Fibroblast of skin of back (primary cell): Measurements from ENCODE around the gene SYT14. TPM values are rescaled to one million over a fixed set of nuclear protein-coding genes. Genes with fewer than 3 reads are reported as not detected.
"Not testable (repeated sequence)": the region's sequence is repeated elsewhere in the genome, so short reads cannot be mapped to it uniquely, and the experiment has no call there.

Source experiments
- DNase-seq: peaks from one replicate; pipeline ENCODE4 v3.0.0-alpha.2; 2013
- polyA plus RNA-seq, 2 experiments: library from polyadenylated mRNA; unstranded; fragments of 120-200 nt; gene quantifications; one replicate each; pipeline ENCODE4 v1.2.1, GENCODE V29; 2013; ENCODE audit not compliant: insufficient read length in 2 of 2

Gene SYT14
- 0.37 TPM for polyA plus RNA-seq (2013, experiment 1 of 2; ENCODE audit: insufficient read length)
- polyA plus RNA-seq (2013, experiment 2 of 2; ENCODE audit: insufficient read length): 0.35 TPM

DNA sequence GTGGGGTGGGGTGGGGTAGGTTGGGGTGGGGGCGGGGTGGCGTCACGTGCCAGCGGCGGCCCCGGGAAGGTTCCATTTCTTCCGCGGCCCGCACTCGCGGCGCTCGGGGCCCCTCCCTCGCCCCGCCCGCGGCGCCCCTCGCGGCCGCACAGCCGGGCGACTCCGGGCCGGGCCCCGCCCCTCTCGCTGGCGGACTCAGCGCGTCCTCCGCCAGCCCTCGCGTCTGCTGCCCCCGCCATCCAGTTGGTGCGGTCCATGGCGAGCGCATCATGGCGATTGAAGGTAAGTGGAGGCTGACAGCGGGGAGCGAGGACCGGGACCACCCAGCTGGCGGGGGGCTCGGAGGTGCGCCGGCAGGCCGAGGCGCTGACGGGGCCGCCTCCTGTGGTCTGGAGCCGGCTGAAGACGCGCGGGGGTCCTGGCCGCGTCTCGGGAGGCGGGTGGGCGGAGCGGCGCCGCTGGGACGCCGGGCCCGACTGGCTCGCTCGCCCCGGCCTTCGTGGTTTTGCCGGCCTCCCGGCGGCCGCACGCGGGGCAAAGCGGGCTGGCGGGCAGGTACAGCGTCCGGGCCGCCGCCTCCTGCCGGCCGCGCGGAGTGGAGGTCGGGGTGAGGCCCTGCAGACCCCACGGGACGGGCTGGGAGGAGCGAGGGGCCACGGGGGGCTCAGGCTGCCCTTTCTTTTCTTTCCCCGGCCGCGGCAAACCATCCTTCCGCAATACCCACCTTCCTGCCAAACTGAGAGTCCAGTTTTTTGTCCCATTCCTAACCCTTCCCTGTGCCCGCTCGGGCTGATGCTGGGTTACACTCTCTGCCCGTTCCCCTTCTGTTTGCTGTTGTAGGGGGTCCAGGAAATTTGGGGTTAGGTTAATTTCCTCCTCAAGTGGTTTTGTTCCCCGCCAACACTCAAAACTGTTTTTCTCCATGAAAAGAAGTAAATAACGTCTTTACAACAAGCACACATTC lies at the start of gene SYT14:
TSS of gene SYT14 (plus strand) at position 222 of the 964 bp plus-strand sequence. CDS start at position 270, 48 bp downstream.
- peak; percentile 63 for DNase-seq

- DNase-seq: not testable (repeated sequence)
Measured at GRCh38 chr1:209888291-209889076, 49.5 kb upstream of the SYT14 start.

GRCh38 chr1:209889077-209889418 lies 49.0 kb upstream of the SYT14 start:
- DNase-seq: no peak

DNA sequence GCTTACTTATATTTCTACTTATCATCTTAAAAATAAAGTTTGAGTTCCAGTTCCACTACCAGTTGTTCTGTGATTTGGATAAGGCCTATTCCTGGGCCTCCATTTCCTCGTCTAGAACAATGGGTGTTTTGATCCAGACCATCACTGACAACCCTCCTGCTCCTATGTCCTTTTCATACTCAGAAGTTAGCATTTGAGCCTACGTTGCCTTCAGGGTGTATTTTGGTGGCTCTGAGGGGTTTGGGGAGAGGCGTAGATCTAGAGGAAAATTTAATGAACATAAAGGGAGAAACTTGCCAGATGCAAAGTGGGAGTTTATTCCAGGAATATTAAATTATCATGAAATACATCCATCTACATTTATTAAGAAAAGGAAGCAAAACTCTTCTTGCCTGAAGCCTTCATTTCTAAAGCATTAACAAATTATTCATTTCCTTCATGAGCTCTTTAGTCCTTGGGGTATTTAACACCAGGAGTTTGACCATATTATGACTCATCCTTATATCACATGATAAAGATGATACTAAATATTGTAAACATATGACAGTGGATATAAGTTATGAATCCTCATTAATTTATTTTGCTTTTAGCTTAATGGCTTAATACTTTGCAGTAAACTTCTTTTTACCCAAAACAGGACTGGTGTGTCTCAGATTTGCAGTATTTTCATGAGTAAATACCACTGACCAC lies 47.2 kb upstream of the SYT14 start:
- peak; percentile 71 for DNase-seq

- no peak for DNase-seq
Measured at GRCh38 chr1:209893751-209894150, 44.3 kb upstream of the SYT14 start.

DNA sequence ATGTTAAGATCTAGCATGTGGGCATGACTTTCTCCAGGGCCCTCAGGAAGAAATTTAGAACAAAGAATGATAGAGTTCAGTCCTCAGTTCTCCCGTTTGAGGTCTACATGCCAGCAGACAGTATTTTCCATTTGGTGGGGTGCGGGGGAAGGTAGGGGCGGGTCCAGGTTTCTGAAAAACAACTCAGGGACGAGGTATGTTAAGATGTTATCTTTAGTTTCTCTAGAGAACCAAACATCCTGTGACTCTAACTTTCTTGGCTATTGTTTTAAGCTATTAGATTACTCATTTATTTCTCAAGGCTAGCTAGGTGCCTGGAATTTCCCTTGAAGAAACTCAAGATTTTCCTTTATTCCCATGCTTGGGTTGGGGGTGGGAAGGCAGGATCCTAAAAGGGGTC lies 42.3 kb upstream of the SYT14 start:
- DNase-seq: peak; percentile 82

DNA sequence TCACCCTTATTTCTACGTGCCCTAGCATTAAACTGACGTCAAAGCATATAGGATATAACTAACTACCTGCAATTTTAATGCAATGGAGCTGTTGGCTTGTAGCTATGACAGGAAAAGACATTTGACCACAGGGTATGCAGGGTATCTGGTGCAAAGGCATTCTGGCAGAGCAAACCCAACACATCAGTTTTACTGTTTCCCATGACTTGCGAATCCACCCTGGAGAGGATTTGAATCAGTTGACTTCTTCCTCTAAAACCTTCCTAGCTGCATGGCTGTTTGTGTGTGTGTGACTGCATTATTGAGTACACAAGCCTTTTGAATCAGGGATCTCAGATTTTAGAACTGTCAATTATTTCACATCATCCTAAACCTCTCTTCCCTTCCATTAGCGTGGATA lies 41.7 kb upstream of the SYT14 start:
- peak; percentile 51 for DNase-seq

DNA sequence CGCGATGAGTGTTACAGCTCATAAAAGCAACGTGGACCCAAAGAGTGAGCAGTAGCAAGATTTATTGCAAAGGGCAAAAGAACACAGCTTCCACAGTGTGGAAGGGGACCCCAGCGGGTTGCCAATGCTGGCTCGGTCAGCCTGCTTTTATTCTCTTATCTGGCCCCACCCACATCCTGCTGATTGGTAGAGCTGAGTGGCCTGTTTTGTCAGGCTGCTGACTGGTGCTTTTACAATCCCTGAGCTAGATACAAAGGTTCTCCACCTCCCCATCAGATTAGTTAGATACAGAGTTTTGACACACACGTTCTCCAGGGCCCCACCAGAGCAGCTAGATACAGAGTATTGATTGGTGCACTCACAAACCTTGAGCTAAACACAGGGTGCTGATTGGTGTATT lies 39.7 kb upstream of the SYT14 start:
- not testable (repeated sequence) for DNase-seq

- not testable (repeated sequence) for DNase-seq
Measured at GRCh38 chr1:209898851-209899250, 39.2 kb upstream of the SYT14 start.

- DNase-seq: no peak
Measured at GRCh38 chr1:209899948-209900347, 38.1 kb upstream of the SYT14 start.

DNA sequence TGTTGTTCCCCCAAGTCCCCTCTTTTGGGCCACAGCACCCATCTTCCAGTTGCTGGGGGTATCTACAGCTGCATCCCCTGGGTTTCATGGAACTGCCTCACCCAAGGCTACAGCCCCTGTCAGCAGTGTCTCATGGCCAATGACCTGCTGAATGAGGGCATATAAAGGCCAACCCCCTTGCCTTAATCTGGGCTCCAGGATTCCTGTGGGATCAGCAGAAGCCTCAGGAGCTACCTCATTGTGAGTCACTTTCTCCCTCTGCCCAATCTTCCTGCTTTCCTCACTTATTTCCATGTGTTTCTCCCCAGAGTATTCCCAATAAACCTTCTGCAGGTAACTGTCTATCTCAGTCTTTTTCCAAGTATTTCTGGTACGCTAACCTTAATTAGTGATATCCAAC lies 37.3 kb upstream of the SYT14 start:
- peak; percentile 87 for DNase-seq

- no peak for DNase-seq
Measured at GRCh38 chr1:209901211-209901610, 36.8 kb upstream of the SYT14 start.

- not testable (repeated sequence) for DNase-seq
Measured at GRCh38 chr1:209904774-209905173, 33.2 kb upstream of the SYT14 start.

DNA sequence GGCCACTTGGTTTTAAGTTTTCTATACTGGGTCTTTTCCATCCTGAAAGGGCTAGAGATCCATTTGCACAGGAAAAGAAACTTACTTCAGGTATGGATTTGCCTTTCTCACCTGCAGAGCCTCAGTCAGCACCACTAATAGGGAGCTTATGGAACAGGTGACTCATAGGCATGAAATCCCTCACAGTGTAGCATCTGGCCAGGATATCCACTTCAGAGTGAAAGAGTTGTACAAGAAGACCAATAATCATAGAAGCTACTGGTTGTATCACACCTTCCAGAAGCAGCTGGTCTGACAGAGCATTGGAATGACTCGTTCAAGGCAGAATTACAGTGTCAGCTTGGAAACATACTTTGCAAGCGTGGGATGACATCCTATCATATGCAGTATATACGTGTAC lies 26.3 kb upstream of the SYT14 start:
- DNase-seq: no peak

- DNase-seq: no peak
Measured at GRCh38 chr1:209912306-209912705, 25.7 kb upstream of the SYT14 start.

DNA sequence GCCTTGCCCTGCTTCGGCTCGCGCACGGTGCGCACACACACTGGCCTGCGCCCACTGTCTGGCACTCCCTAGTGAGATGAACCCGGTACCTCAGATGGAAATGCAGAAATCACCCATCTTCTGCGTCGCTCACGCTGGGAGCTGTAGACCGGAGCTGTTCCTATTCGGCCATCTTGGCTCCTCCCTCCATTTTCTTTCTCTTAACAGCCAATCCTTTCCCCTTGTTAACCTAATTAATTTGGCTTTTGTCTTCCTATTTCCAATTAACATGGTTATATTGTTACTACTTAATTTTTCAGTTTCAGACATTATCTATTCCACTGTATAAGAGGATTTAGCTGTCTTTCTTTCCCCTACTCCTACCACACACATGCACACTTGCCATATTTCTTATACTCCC lies 18.4 kb upstream of the SYT14 start:
- not testable (repeated sequence) for DNase-seq

DNA sequence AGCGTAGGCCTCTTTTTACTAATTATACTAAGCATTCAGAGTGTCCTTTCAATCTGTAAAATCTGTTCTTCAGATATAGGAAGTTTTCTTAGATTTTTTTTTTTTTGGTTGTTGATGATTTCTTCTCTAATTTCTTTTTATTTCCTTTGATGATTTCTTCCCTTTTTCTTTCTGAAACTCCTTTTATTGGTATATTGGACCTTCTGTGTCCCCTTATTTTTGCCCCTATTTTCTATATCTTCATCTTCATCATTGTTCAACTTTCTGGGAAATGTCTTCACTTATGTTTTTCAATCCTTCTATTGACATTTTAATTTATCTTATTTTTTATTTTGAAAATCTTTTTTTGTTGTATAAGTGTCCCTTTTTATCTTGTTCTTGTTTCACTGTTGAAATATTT lies 17.2 kb upstream of the SYT14 start:
- DNase-seq: no peak

DNA sequence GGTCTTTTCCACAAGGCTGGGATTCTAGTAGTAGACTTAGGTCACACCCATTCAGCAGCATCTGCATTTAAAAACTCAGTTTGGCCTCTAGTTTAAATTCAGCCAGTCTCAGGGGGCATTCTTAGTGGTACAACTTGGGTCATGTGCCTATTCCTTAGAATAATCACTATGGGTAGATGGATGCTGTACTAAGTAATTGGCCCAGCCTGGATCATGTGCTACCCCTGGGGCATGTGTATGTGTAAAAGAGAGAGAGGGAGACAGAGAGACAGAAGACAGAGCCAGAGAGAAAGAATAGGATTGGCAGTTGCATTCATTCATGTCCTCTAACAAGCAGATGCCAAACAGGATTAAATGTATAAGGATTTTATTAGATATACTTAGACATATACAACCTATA lies 13.6 kb upstream of the SYT14 start:
- no peak for DNase-seq

DNA sequence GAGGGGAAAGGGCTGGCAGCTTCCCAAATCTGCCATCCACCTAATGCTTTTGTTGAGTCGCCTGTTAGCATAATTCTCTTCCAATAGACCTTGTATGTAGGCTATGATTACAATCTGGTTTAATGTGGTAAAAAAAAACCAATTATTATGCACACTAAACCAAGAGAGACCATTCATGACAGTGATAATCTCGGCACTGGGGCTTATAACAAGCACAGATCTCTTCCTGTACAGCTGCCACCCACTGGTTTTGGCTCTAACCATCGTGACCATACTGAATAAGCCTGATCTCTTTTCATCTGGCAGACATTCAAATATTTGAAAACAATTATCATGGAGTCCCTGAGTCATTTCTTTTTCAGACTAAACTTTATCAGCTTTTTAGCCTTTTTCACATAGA lies 12.0 kb upstream of the SYT14 start:
- peak; percentile 84 for DNase-seq

- DNase-seq: no peak
Measured at GRCh38 chr1:209927466-209927865, 10.6 kb upstream of the SYT14 start.

GRCh38 chr1:209929751-209930150 lies 8.3 kb upstream of the SYT14 start:
- DNase-seq: no peak

DNA sequence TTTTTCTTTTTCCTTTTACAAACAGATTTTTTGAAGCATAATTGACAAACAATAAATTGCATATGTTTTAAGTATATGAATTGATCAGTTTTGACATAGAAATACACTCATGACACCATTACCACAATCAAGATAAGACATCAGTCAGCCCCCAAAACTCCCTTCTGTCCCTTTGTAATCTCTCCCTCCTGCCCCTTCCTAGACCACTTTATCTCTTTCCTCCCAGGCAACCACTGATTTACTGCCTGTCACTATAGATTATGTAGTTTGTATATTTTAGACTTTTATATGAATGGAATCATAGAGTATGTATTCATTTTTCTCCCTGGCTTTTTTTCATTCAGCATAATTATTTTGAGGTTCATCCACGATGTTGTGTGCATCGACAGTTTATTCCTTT lies 6.9 kb upstream of the SYT14 start:
- DNase-seq: no peak

DNA sequence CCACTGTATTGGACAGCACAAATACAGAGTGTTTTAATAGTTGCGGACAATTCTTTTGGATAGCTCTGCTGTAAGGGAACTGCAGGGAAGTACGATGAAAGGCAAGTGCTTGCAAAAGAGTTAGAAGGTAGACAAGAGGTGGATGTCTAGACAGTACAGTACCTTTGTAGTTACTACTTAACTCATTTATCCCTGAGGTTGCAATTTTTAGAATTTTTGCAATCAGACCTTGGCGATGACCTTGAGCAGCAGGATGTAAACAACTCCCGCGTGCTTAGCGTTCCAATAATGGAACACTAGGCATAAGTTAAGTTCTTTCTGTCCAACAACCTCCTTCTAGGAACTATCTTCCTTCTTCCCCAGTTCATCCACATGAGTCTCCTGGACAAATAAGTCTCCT lies 1.9 kb upstream of the SYT14 start:
- DNase-seq: no peak
